IPS-18c (cell line): ENCODE results near the gene CAP1.

Experiments used
- H3K4me3 ChIP-seq: 2 replicates; pipeline ENCODE4 v1.7.0; 2013; ENCODE audit warnings: low read depth, mild to moderate bottlenecking, low read length, moderate library complexity; ENCODE audit not compliant: insufficient read depth
- H3K9me3 ChIP-seq: one replicate; pipeline ENCODE4 v1.6.1; 2013; ENCODE audit warnings: mild to moderate bottlenecking, low read length, moderate library complexity; ENCODE audit not compliant: control insufficient read depth, insufficient read depth

CAP1 gene

GRCh38 chr1:40049725-40050124 lies 9.2 kb downstream of the CAP1 start:
- Histone ChIP-seq H3K4me3 (no peak overlapping the region), H3K9me3 (no peaks in the 10 kb centered on the region)

GRCh38 chr1:40050863-40051262 lies 10.3 kb downstream of the CAP1 start:
- Histone ChIP-seq H3K4me3 (no peak overlapping the region), H3K9me3 (no peaks in the 10 kb centered on the region)

GRCh38 chr1:40053138-40053887 lies 12.8 kb downstream of the CAP1 start:
- Histone ChIP-seq H3K9me3 (no peaks in the 10 kb centered on the region), H3K4me3 (no peak overlapping the region)

- H3K9me3 ChIP-seq, result no peaks in the 10 kb centered on the region
- no peak overlapping the region for H3K4me3 ChIP-seq
These were observed 16.2 kb downstream of the CAP1 start for GRCh38 chr1:40056519-40057309.

GRCh38 chr1:40057310-40058030 lies 16.9 kb downstream of the CAP1 start:
- H3K9me3 ChIP-seq, result no peaks in the 10 kb centered on the region
- no peak overlapping the region for H3K4me3 ChIP-seq

- no peaks in the 10 kb centered on the region for H3K9me3 ChIP-seq
- H3K4me3 ChIP-seq, result no peak overlapping the region
These were observed 17.5 kb downstream of the CAP1 start for GRCh38 chr1:40058097-40058452.

- H3K4me3 ChIP-seq, result no peak overlapping the region
- no peaks in the 10 kb centered on the region for H3K9me3 ChIP-seq
These were observed 18.2 kb downstream of the CAP1 start for GRCh38 chr1:40058453-40059337.

- H3K4me3 ChIP-seq, result no peak overlapping the region
These were observed 18.9 kb downstream of the CAP1 start for GRCh38 chr1:40059338-40059959.

GRCh38 chr1:40059960-40060750 lies 19.6 kb downstream of the CAP1 start:
- no peak overlapping the region for H3K4me3 ChIP-seq

More at GRCh38 chr1:40059338-40059959, 18.9 kb downstream of the CAP1 start:
- H3K9me3 ChIP-seq, result no peaks in the 10 kb centered on the region

GRCh38 chr1:40064797-40065499 lies 24.4 kb downstream of the CAP1 start:
- no peaks in the 10 kb centered on the region for H3K9me3 ChIP-seq
- no peak overlapping the region for H3K4me3 ChIP-seq

More at GRCh38 chr1:40059960-40060750, 19.6 kb downstream of the CAP1 start:
- H3K9me3 ChIP-seq, result no peaks in the 10 kb centered on the region

- Histone ChIP-seq H3K9me3 (no peaks in the 10 kb centered on the region), H3K4me3 (no peak overlapping the region)
These were observed 26.5 kb downstream of the CAP1 start for GRCh38 chr1:40067023-40067422.

GRCh38 chr1:40067851-40068250 lies 27.3 kb downstream of the CAP1 start:
- no peak overlapping the region for H3K4me3 ChIP-seq

GRCh38 chr1:40072142-40072541 lies 31.6 kb downstream of the CAP1 start:
- Histone ChIP-seq H3K9me3 (no peaks in the 10 kb centered on the region), H3K4me3 (no peak overlapping the region)

More at GRCh38 chr1:40067851-40068250, 27.3 kb downstream of the CAP1 start:
- no peaks in the 10 kb centered on the region for H3K9me3 ChIP-seq

- H3K9me3 ChIP-seq, result no peaks in the 10 kb centered on the region
- H3K4me3 ChIP-seq, result no peak overlapping the region
These were observed 32.5 kb downstream of the CAP1 start for GRCh38 chr1:40073062-40073461.

GRCh38 chr1:40075266-40075665 lies 34.7 kb downstream of the CAP1 start:
- Histone ChIP-seq H3K9me3 (no peaks in the 10 kb centered on the region), H3K4me3 (no peak overlapping the region)
